Subcutaneous adipose tissue (tissue), 4 donors: ENCODE results near the gene ATP7A. TPM values are rescaled to one million over a fixed set of nuclear protein-coding genes. Genes with fewer than 3 reads are reported as not detected.

Experiments
- total RNA-seq, 4 donors: library from RNA; depleted of rRNA; stranded (reverse); fragments of >200 nt; gene quantifications; one replicate each; pipeline ENCODE4 v1.1.0, GENCODE V29; 2016
- TF ChIP-seq, protein P1 (sequence below): fragments of 450-650 bp; IDR thresholded peaks from one replicate; pipeline ENCODE4 v1.5.1; 2016; ENCODE audit warnings: low read depth, mild to moderate bottlenecking, control low read depth, antibody characterized with exemption, moderate library complexity

The ATP7A gene
- total RNA-seq = 10 to 100 TPM in 2 of 4 donors, 1 to 10 TPM in 2; 6.4 to 16.0 (median 12.0) TPM

DNA sequence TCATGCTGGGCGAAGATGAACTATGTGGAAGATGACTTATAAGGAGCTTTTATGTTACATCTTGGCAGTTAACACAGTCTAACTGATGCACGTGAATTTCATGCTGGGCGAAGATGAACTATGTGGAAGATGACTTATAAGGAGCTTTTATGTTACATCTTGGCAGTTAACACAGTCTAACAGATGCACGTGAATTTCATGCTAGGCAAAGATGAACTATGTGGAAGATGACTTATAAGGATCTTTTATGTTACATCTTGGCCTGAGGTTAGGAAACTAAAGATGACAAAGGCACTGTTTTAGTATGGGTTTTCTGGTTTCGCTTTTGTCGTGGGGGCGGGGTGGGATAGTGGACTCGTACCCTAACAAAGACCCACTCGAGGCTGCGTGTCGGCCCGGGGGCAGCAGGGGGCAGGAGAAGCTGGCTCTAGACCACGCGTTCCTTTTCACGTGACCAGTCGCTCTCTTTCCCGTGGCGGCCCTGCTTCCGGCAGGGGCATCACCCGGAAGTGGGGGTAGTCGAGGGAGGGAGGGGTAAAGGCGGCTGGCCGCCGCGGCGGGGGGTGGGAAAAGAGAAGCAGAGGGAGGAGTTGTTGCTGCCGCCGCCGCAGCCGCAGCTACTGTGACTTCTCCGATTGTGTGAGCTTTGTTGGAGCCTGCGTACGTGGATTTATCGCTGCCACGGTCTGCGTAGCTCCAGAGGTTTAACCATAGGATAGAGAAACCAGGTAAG lies at the start of gene ATP7A:
TSS of gene ATP7A (plus strand) at position 586 of the 733 bp plus-strand sequence. CDS start 60,949 bp downstream, outside the sequence.
- TF ChIP-seq, protein P1, sequence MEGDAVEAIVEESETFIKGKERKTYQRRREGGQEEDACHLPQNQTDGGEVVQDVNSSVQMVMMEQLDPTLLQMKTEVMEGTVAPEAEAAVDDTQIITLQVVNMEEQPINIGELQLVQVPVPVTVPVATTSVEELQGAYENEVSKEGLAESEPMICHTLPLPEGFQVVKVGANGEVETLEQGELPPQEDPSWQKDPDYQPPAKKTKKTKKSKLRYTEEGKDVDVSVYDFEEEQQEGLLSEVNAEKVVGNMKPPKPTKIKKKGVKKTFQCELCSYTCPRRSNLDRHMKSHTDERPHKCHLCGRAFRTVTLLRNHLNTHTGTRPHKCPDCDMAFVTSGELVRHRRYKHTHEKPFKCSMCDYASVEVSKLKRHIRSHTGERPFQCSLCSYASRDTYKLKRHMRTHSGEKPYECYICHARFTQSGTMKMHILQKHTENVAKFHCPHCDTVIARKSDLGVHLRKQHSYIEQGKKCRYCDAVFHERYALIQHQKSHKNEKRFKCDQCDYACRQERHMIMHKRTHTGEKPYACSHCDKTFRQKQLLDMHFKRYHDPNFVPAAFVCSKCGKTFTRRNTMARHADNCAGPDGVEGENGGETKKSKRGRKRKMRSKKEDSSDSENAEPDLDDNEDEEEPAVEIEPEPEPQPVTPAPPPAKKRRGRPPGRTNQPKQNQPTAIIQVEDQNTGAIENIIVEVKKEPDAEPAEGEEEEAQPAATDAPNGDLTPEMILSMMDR = no peak

DNA sequence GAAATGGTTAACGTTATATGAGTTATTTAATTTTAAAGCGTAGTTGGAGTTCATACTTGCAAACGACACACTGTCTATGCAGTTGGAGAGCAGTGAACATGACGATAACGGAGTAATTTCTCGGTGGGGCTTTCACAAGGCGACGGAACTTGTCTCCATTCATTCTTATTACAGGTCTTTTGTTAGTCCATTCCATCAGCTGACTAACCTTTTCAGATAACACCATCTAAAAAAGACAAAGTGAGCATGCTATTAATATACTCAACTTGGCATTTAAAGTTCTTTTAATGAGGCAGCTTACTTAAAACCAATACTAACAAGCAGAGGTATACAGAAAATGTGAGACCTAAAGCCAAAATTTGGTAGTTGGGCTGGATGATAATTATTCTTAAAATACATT lies 35.1 kb upstream of the ATP7A start:
- TF ChIP-seq, protein P1 = no peak

DNA sequence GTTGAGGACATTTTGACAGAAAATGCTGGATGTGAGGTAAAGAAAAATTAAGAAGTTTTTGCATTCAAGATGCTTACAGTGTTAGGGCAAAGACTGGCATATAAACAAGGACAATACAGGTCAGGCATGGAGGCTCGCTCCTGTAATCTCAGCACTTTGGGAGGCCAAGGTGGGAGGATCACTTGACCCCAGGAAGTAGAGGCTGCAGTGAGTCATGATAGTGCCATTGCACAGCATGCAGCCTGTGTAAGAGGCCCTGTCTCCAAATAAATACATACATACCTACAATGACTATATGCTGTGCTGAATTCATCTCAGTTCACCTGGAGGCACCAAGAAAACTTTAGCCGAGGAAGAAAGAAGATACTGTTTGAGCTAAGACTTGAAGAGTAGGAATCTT lies 17.6 kb upstream of the ATP7A start:
- TF ChIP-seq, protein P1 = no peak

DNA sequence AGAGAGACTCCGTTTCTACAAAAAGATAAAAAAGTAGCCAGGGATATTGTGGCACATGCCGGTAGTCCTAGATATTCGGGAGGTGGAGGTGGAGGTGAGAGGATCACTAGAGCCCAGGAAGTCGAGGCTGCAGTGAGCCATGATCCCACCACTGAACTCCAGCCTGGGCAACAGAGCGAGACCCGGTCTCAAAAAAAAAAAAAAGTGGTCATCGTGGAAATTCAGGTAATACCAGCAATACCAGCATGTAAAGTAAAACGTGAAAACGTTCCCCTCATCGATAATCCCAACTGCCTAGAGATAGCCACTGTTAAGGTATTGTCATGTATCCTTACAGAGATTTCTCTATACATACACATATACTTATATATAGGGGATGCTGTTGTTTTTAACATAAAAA lies 16.8 kb upstream of the ATP7A start:
- TF ChIP-seq, protein P1 = no peak

DNA sequence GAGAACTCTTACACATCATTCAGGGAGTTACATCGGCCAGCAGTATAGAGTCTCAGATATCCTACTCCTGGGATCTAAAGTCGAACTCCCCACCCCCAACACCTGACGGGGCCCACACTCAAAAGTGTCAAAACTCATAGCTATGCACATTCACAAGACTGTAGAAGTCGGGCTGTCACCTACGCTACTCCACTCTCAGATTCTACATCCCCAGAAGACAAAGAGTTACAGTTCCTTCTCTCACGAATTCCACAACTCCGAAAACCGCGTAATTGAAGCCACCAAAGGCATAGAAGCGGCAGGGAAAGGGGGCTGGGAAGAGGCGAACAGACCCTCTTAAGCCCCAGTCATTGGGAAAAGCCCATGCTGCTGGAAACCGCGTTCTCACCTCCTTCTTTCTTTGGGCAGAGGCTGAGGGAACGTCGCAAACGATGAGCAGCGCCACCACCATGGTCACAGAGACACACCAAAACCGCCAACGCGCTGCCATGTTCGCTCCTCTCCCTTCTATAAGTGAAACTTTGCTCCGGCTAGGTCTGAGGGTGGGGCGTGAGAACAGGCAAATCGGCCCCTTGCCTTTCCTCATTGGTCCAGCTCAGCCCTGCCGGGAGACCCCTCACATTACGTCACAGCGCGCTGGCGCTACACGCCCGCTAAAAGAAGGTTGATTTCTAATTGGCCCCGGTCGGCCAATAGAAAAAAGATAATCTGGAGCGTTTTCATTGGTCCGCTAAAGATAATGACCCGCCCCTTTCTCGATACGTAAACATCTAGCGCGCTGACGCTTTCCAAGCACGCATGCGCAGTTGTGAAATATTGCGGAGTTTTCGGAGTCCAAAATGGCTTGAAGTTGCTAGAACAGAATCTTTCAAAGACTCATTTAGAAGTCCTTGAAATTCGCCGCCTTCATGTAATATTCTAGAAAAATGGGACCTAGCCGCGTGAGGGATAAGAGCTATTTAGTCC lies 15.3 kb upstream of the ATP7A start, which contains the start of gene MAGT1:
TSS of gene MAGT1 (minus strand) at position 515 of the 966 bp plus-strand sequence. CDS start at position 490, 25 bp downstream.
- TF ChIP-seq, protein P1 = no peak

DNA sequence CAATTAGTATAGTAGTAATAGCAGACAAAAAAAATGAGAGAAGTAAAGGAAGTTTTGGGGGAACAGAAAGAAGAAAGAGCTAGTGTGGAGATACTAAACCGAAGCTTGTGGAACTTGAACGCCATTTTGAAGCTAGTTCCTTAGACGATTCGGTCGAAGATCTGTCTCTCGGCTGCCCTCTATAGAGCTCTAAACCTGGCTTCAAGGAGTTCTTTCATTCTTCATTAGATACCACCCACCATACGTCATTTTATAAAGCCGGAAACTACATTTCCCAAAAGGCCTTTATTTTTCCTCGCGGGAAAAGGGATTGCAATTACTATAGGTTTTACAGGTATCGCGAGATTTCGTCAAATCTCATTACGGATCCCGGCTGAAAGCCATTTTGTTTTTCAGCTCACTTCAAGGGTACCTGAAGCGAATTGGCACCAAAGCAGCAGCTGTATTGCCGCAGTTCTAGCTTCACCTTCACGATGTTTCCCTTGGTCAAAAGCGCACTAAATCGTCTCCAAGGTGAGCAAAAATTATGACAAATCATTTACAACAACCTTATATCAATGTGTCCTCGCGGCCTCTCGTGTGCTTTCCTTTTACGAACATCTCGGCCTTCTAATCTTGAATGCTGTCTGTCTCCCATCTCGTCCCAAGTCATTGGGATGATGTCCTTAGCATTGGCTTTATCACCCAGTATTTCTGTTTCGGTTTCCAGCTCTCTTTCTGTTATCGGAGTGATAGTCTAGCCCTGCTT lies 11.2 kb upstream of the ATP7A start, which contains the start of gene COX7B:
TSS of gene COX7B (plus strand) at position 388 of the 748 bp plus-strand sequence. CDS start at position 474, 86 bp downstream.
- TF ChIP-seq, protein P1 = no peak
